Neural progenitor cell (in vitro differentiated cells): Measurements from ENCODE around the gene MPPE1.

ENCODE experiments used
- CTCF ChIP-seq: fragments of 200-600 bp; sonication (generic); IDR thresholded peaks from 2 replicates; pipeline ENCODE4 v1.5.1; 2017; ENCODE audit warnings: antibody characterized with exemption, mild to moderate bottlenecking
- EZH2 ChIP-seq: fragments of 200-600 bp; sonication (generic); IDR thresholded peaks from 2 replicates; pipeline ENCODE4 v1.6.1; 2017; ENCODE audit warnings: antibody characterized with exemption, mild to moderate bottlenecking, moderate library complexity
- EZH2phosphoT487 ChIP-seq: fragments of 200-600 bp; sonication (generic); IDR thresholded peaks from 2 replicates; pipeline ENCODE4 v1.6.1; 2017; ENCODE audit warnings: antibody characterized with exemption

GRCh38 chr18:11872479-11873136, 35.5 kb downstream of the MPPE1 start:
- TF ChIP-seq CTCF (peak; percentile 50), EZH2 (no peak), EZH2phosphoT487 (no peak)
